Activated CD4-positive, CD25-positive, alpha-beta regulatory T cell treated with anti-CD3 and anti-CD28 coated beads, Interleukin-2, amount 50 U/mL, for 16 hours (primary cell): ENCODE results near the gene BCL11B.
"Not testable (repeated sequence)": the region's sequence is repeated elsewhere in the genome, so short reads cannot be mapped to it uniquely, and the experiment has no call there.

Experiments used
- DNase-seq: peaks from one replicate; pipeline ENCODE4 v3.0.0-alpha.2; 2020; ENCODE audit warnings: low read depth, low spot score

Gene BCL11B

GRCh38 chr14:99240627-99241324, 31.2 kb downstream of the BCL11B start:
- DNase-seq, result no peak

GRCh38 chr14:99239661-99240092, 32.3 kb downstream of the BCL11B start:
- no peak for DNase-seq

- DNase-seq, result no peak
Observed at GRCh38 chr14:99238216-99238615, 33.8 kb downstream of the BCL11B start.

- DNase-seq, result no peak
Observed at GRCh38 chr14:99237288-99237687, 34.7 kb downstream of the BCL11B start.

- no peak for DNase-seq
Observed at GRCh38 chr14:99236386-99237138, 35.4 kb downstream of the BCL11B start.

- DNase-seq, result no peak
Observed at GRCh38 chr14:99235582-99236320, 36.2 kb downstream of the BCL11B start.

GRCh38 chr14:99234961-99235571, 36.9 kb downstream of the BCL11B start:
- DNase-seq, result no peak

GRCh38 chr14:99234355-99234754, 37.6 kb downstream of the BCL11B start:
- no peak for DNase-seq

- DNase-seq, result no peak
Observed at GRCh38 chr14:99233222-99234035, 38.6 kb downstream of the BCL11B start.

- no peak for DNase-seq
Observed at GRCh38 chr14:99232714-99233214, 39.2 kb downstream of the BCL11B start.

GRCh38 chr14:99231850-99232713, 39.9 kb downstream of the BCL11B start:
- no peak for DNase-seq

GRCh38 chr14:99231161-99231849, 40.7 kb downstream of the BCL11B start:
- DNase-seq, result no peak

- DNase-seq, result peak; percentile 71
Observed at GRCh38 chr14:99230208-99231151, 41.5 kb downstream of the BCL11B start.

GRCh38 chr14:99229654-99230207, 42.3 kb downstream of the BCL11B start:
- DNase-seq, result no peak

- DNase-seq, result not testable (repeated sequence)
Observed at GRCh38 chr14:99228760-99229159, 43.2 kb downstream of the BCL11B start.

- no peak for DNase-seq
Observed at GRCh38 chr14:99226687-99227086, 45.3 kb downstream of the BCL11B start.

GRCh38 chr14:99225436-99226203, 46.4 kb downstream of the BCL11B start:
- DNase-seq, result no peak
